Tibial artery (tissue), 4 donors: ENCODE data around the gene CHIA.

ENCODE experiments used
- DNase-seq, 2 donors: peaks; one replicate each; pipeline ENCODE4 v3.0.0-alpha.2; 2019
- H3K27ac ChIP-seq, 2 donors: fragments of 200-600 bp; sonication (generic) in 1 of 2; 1 replicate in 1 of 2; 2 replicates in 1 of 2; pipeline ENCODE4 v1.5.1; 2018 to 2019; ENCODE audit warnings: mild to moderate bottlenecking in 1 of 2
- H3K27me3 ChIP-seq, 2 donors: fragments of 200-600 bp; sonication (generic) in 1 of 2; one replicate each; pipeline versions ENCODE4 v1.5.1 to v1.6.0; 2016 to 2019
- H3K36me3 ChIP-seq, 3 donors: fragments of 200-600 bp; sonication (generic) in 2 of 3; one replicate each; pipeline ENCODE4 v1.5.1; 2016 to 2019; ENCODE audit warnings: mild to moderate bottlenecking in 2 of 3
- H3K4me1 ChIP-seq, 4 donors: fragments of 200-600 bp; sonication (generic) in 2 of 4; 1 replicate in 3 of 4; 2 replicates in 1 of 4; pipeline ENCODE4 v1.5.1; 2016 to 2019
- H3K4me3 ChIP-seq, 2 donors: fragments of 200-600 bp; sonication (generic) in 1 of 2; 1 replicate in 1 of 2; 2 replicates in 1 of 2; pipeline ENCODE4 v1.5.1; 2018 to 2019; ENCODE audit warnings: mild to moderate bottlenecking in 2 of 2
- H3K9me3 ChIP-seq, 3 donors: fragments of 200-600 bp; sonication (generic) in 1 of 3; one replicate each; pipeline ENCODE4 v1.5.1; 2016 to 2019
- CTCF ChIP-seq, 2 experiments: fragments of 200-600 bp in 1 of 2; fragments of 450-650 bp in 1 of 2; IDR thresholded peaks; one replicate each; pipeline ENCODE4 v1.5.1; 2017 to 2019; ENCODE audit warnings: antibody characterized with exemption in 2 of 2, mild to moderate bottlenecking in 1 of 2, moderate library complexity in 1 of 2
- intact Hi-C: fragments of 100-400 bp; cut with DNase I; formaldehyde crosslinking; loops from one replicate; pipeline ENCODE4 v1.15.0; 2023; ENCODE audit warnings: low total_unique reads

Gene CHIA

GRCh38 chr1:111269825-111270406 is 20.7 kb upstream of the CHIA start:
- peaks cover 0 to 30% of the 10 kb centered on the region in 2 donors for H3K27me3 ChIP-seq
- no peak overlapping the region for H3K27ac ChIP-seq
- no peaks in the 10 kb centered on the region for H3K36me3 ChIP-seq
- intact Hi-C loops: no loop called here
- no peaks in the 10 kb centered on the region for H3K9me3 ChIP-seq
- DNase-seq: no peak
- no peak overlapping the region for H3K4me3 ChIP-seq
- TF ChIP-seq CTCF (IDR thresholded peaks at IDR 0.05): no peak
- H3K4me1 ChIP-seq: peaks cover 0 to 10% (median 0%) of the 10 kb centered on the region in 4 donors

GRCh38 chr1:111270771-111271463 is 19.7 kb upstream of the CHIA start:
- Histone ChIP-seq H3K4me3 (no peak overlapping the region), H3K27me3 (peaks cover 0 to 30% of the 10 kb centered on the region in 2 donors), H3K27ac (no peak overlapping the region), H3K36me3 (no peaks in the 10 kb centered on the region), H3K4me1 (peaks cover 0 to 10% (median 0%) of the 10 kb centered on the region in 4 donors), H3K9me3 (no peaks in the 10 kb centered on the region)
- TF ChIP-seq CTCF (IDR thresholded peaks at IDR 0.05): no peak
- intact Hi-C loops: no loop called here
- no peak for DNase-seq

- no peaks in the 10 kb centered on the region for H3K36me3 ChIP-seq
- no peak for TF ChIP-seq CTCF (IDR thresholded peaks at IDR 0.05)
- peaks cover 0 to 10% (median 0%) of the 10 kb centered on the region in 4 donors for H3K4me1 ChIP-seq
- no peak overlapping the region for H3K27ac ChIP-seq
- H3K27me3 ChIP-seq: peaks cover 0 to 30% of the 10 kb centered on the region in 2 donors
- no peak overlapping the region for H3K4me3 ChIP-seq
- H3K9me3 ChIP-seq: no peaks in the 10 kb centered on the region
- intact Hi-C loops: no loop called here
- DNase-seq: no peak
Observed at GRCh38 chr1:111271464-111271801, 19.2 kb upstream of the CHIA start.

GRCh38 chr1:111272081-111272480 is 18.6 kb upstream of the CHIA start:
- intact Hi-C loops: no loop called here
- no peak for TF ChIP-seq CTCF (IDR thresholded peaks at IDR 0.05)
- Histone ChIP-seq H3K4me1 (peaks cover 0 to 10% (median 0%) of the 10 kb centered on the region in 4 donors), H3K4me3 (no peak overlapping the region), H3K36me3 (no peaks in the 10 kb centered on the region), H3K27ac (no peak overlapping the region), H3K27me3 (peaks cover 0 to 27% of the 10 kb centered on the region in 2 donors), H3K9me3 (no peaks in the 10 kb centered on the region)
- DNase-seq: no peak

GRCh38 chr1:111274653-111275052 is 16.0 kb upstream of the CHIA start:
- Histone ChIP-seq H3K9me3 (no peaks in the 10 kb centered on the region), H3K36me3 (no peaks in the 10 kb centered on the region), H3K27me3 (peaks cover 0 to 21% of the 10 kb centered on the region in 2 donors), H3K27ac (no peak overlapping the region), H3K4me1 (peaks cover 0 to 10% (median 0%) of the 10 kb centered on the region in 4 donors), H3K4me3 (no peak overlapping the region)
- TF ChIP-seq CTCF (IDR thresholded peaks at IDR 0.05): no peak
- DNase-seq: no peak
- intact Hi-C loops: no loop called here
